ENCODE results near the gene PRKCH. TPM values are rescaled to one million over a fixed set of nuclear protein-coding genes. Genes with fewer than 3 reads are reported as not detected.

The PRKCH gene
- total and polyA plus RNA-seq, 2 donors (not counting 3 experiments of a cell fraction or from before 2014, with no cell fraction given), result 97.7 to 103 TPM

GRCh38 chr14:61563162-61563511 is 241.8 kb downstream of the PRKCH start:
- no TSS peak for BruUV-seq (replicated peaks)
- Histone ChIP-seq H3K9ac (replicated peaks; ENCODE audit: extremely low read depth, insufficient read depth, low read length) (peak overlapping the region; percentile 12), H3K9me1 (replicated peaks; ENCODE audit: control insufficient read depth, extremely low read depth, insufficient read depth, low read length) (no peaks in the 10 kb centered on the region), H3K4me3 (replicated peaks in 1 of 3; ENCODE audit: insufficient read depth in 1 of 3, low read depth in 1 of 3, low read length in 3 of 3) (no peak overlapping the region), H3K36me3 (ENCODE audit: control insufficient read depth in 2 of 2, extremely low read depth in 1 of 2, insufficient read depth in 2 of 2, low read length in 2 of 2) (no peaks in the 10 kb centered on the region), H3K27me3 (ENCODE audit: control insufficient read depth in 2 of 2, insufficient read depth in 2 of 2, low read length in 2 of 2) (no peaks in the 10 kb centered on the region), H4K20me1 (replicated peaks; ENCODE audit: control insufficient read depth, extremely low read depth, insufficient read depth, low read length) (no peaks in the 10 kb centered on the region), H3K4me2 (ENCODE audit: insufficient read depth, low read length) (no peak overlapping the region), H3K4me1 (ENCODE audit: control insufficient read depth, extremely low read depth, insufficient read depth, low read length) (peaks cover 58% of the 10 kb centered on the region), H3K9me3 (replicated peaks; ENCODE audit: control insufficient read depth, insufficient read depth, low read length) (no peaks in the 10 kb centered on the region), H2AFZ (ENCODE audit: low read depth, low read length) (no peak overlapping the region), H3K79me2 (ENCODE audit: control insufficient read depth, insufficient read depth, low read length) (no peaks in the 10 kb centered on the region), H3K27ac (ENCODE audit: insufficient read depth, low read depth, low read length) (peak overlapping the region; percentile 99)
- intact Hi-C loops (cut with micrococcal nuclease), result loop anchor here (5.0 kb wide), 1 partner anchor 274 kb away; no protein-coding TSS in a partner anchor
- no peak for TF ChIP-seq FOS (IDR thresholded peaks at IDR 0.05; ENCODE audit: borderline replicate concordance, insufficient read depth, low read length)
- no peak for TF ChIP-seq CTCF (IDR thresholded peaks at IDR 0.05; ENCODE audit: extremely low read depth in 1 of 2, insufficient read depth in 1 of 2, low read depth in 1 of 2, low read length in 2 of 2)
- TF ChIP-seq MAX (IDR thresholded peaks at IDR 0.05; ENCODE audit: insufficient read depth, insufficient read length), result no peak
- no peak for TF ChIP-seq MYC (IDR thresholded peaks at IDR 0.05; ENCODE audit: low read depth, low read length)
- TF ChIP-seq GATA2 (IDR thresholded peaks at IDR 0.05; ENCODE audit: insufficient read depth, insufficient read length, low read depth, low read length), result no peak
- no peak for TF ChIP-seq JUN (IDR thresholded peaks at IDR 0.05; ENCODE audit: borderline replicate concordance, insufficient read depth, insufficient read length, low read depth)
- TF ChIP-seq EZH2 (IDR thresholded peaks at IDR 0.05; ENCODE audit: borderline replicate concordance, low read depth, low read length, severe bottlenecking), result no peak
- no peak for TF ChIP-seq POLR2AphosphoS5 (IDR thresholded peaks at IDR 0.05; ENCODE audit: insufficient read depth, low read depth, low read length)
- no peak for TF ChIP-seq POLR2A (IDR thresholded peaks at IDR 0.05; ENCODE audit: low read depth, low read length)
- dilution Hi-C loops (cut with MboI; ENCODE audit: extremely low pct_ligation_motif_present, low sequenced_read_pairs), result no loop called here
- ChIA-PET CTCF (interaction anchor here (0.8 to 3.4 kb wide), 18 partner anchors 8 to 274 kb away, joined by 3 to 36 read pairs (median 4); no protein-coding TSS in a partner anchor), POLR2A (interaction anchor here (0.6 to 1.2 kb wide), 5 partner anchors 10 to 133 kb away, joined by 3 to 6 read pairs (median 3); partner anchors contain the start of gene HIF1A)
- DNase-seq (ENCODE audit: low read depth, low spot score) (no peak), FAIRE-seq (no peak)
